Prostate gland (tissue), 2 donors: Measurements from ENCODE around the gene UBE2O. TPM values are rescaled to one million over a fixed set of nuclear protein-coding genes. Genes with fewer than 3 reads are reported as not detected.

Experiments used
- DNase-seq: peaks from one replicate; pipeline ENCODE4 v3.0.0-alpha.2; 2019; ENCODE audit warnings: low spot score
- H3K27ac ChIP-seq, 2 donors: fragments of 200-600 bp; sonication (generic); 2 replicates each; pipeline ENCODE4 v1.5.1; 2017 to 2019
- H3K27me3 ChIP-seq: fragments of 200-600 bp; sonication (generic); replicated peaks from 2 replicates; pipeline ENCODE4 v1.5.1; 2019; ENCODE audit not compliant: insufficient read depth
- H3K36me3 ChIP-seq, 2 donors: fragments of 200-600 bp; sonication (generic); 1 replicate in 1 of 2; 2 replicates in 1 of 2; pipeline versions ENCODE4 v1.5.1 to v1.8.1; 2017 to 2019
- H3K4me1 ChIP-seq: fragments of 200-600 bp; sonication (generic); replicated peaks from 2 replicates; pipeline ENCODE4 v1.5.1; 2019
- H3K4me3 ChIP-seq, 2 donors: fragments of 200-600 bp; sonication (generic); 2 replicates each; pipeline ENCODE4 v1.5.1; 2017 to 2019
- H3K9me3 ChIP-seq: fragments of 200-600 bp; sonication (generic); 2 replicates; pipeline ENCODE4 v1.5.1; 2017
- CTCF ChIP-seq, 4 experiments: fragments of 200-600 bp in 2 of 4; fragments of 450-650 bp in 2 of 4; sonication (generic) in 2 of 4; IDR thresholded peaks; 1 replicate in 3 of 4; 2 replicates in 1 of 4; pipeline ENCODE4 v1.5.1; 2016 to 2019; ENCODE audit warnings: antibody characterized with exemption in 4 of 4, mild to moderate bottlenecking in 2 of 4, moderate library complexity in 2 of 4
- POLR2A ChIP-seq: fragments of 450-650 bp; IDR thresholded peaks from one replicate; pipeline ENCODE4 v1.6.1; 2016; ENCODE audit warnings: antibody characterized with exemption, mild to moderate bottlenecking
- POLR2AphosphoS5 ChIP-seq: sonication (generic); formaldehyde crosslinking; IDR thresholded peaks from one replicate; pipeline ENCODE4 v1.6.1; 2017; ENCODE audit warnings: antibody characterized with exemption
- WGBS: methylation state at CpG from one replicate; pipeline ENCODE4 v1.1.5; 2018; 5-methylcytosine and 5-hydroxymethylcytosine counted together
- intact Hi-C: fragments of 100-400 bp; cut with DNase I; formaldehyde crosslinking; loops from one replicate; pipeline ENCODE4 v1.14.2; 2022
- total RNA-seq, 2 donors: library from RNA; depleted of rRNA; stranded (reverse); fragments of >200 nt; gene quantifications; one replicate each; pipeline ENCODE4 v1.1.0, GENCODE V29; 2016

Gene UBE2O
- total RNA-seq, 2 donors from 2014 or later, result 19.9 to 39.8 TPM

DNA sequence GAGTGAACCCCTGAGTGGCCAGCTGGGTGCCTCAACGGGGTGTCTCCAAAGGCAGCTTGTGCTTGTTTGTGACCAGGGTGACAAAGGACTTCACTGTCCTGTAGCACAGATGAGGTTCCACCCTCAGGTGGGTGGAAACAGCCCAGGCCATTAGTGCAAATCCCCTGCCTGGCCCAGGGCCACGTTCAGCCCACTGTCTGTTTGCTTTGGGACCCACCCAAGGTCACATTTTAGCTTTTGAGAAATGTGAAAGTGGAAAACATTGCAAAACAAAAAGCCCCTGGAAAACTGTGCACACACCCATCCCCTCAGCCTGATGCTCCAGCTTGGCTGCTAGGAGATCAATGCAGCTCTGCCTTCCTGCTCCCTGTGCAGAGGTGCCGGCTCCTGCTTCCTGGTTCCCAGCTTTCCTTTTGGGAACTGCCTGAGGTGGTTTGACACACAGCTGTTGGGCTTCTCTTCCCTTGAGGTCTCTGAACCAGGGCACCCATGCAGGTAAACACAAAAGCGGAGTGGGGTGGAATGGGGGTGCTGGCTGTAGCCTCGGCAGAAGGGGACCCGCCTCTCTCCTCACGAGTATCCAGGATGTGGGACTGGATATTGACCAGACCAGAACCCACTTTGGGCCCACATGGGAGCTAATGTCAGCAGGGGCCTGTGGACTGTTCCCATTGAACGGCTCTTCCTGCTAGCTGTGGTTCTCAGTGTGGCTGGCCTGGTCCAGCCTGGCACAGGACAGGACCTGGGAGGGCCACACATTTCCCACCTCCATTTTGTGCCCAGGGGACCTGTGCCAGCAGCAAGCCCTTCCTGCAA is 76.4 kb downstream of the UBE2O start:
- no peak for DNase-seq
- Histone ChIP-seq H3K27ac (no peak overlapping the region), H3K36me3 (no peaks in the 10 kb centered on the region), H3K9me3 (no peaks in the 10 kb centered on the region), H3K4me3 (no peak overlapping the region), H3K27me3 (no peaks in the 10 kb centered on the region), H3K4me1 (no peaks in the 10 kb centered on the region)
- intact Hi-C loops, result no loop called here
- 50% methylated on average over 8 of the region's 8 CpGs for WGBS
- TF ChIP-seq POLR2A (no peak), POLR2AphosphoS5 (no peak), CTCF (IDR thresholded peaks at IDR 0.05) (no peak)

DNA sequence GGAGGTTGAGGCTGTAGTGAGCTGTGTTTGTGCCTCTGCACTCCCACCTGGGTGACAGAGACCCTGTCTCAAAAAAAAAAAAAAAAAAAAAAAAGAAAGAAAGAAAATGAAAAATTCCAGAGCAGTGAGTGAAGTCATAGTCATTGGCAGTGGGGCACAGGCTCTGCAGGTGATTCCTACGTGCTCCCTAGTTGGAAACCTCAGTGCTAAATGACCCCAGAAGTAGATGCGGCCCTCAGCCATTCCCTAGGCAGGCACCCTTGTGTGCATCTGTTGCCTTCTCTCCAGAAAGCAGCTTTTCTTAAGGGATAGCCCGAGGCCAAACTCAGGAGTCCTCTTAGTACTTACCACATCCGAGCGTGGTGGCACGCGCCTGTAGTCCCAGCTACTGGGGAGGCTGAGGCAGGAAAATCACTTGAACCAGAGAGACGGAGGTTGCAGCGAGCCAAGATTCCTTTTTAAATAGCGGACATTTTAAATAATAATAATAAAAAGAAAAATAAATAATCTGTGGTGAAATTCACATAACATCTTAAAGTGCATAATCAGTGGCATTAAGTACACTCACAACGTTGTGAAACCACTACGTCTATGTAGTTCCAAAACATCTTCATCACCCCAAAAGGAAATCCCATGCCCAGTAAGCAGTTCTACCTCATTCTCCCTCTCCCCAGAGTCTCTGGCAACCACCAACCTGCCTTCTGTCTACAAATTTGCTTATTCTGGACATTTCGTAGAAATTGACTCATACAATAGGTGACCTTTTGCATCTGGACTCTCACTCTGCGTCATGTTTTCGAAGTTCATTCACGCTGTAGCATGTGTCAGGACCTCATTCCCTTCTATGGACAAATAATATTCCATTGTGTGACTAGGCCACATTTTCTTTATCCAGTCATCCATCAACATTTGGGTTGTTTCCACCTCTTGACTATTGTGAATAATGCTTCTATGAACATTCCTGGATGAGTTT is 81.0 kb downstream of the UBE2O start:
- 87% methylated on average over 16 of the region's 16 CpGs for WGBS
- no peaks in the 10 kb centered on the region for H3K27me3 ChIP-seq
- intact Hi-C loops, result no loop called here
- H3K9me3 ChIP-seq, result no peaks in the 10 kb centered on the region
- DNase-seq, result no peak
- H3K4me3 ChIP-seq, result no peak overlapping the region
- TF ChIP-seq POLR2A, result no peak
- TF ChIP-seq CTCF (IDR thresholded peaks at IDR 0.05), result no peak
- TF ChIP-seq POLR2AphosphoS5, result no peak
- no peaks in the 10 kb centered on the region for H3K4me1 ChIP-seq
- no peaks in the 10 kb centered on the region for H3K36me3 ChIP-seq
- no peak overlapping the region for H3K27ac ChIP-seq

- no peak overlapping the region for H3K4me3 ChIP-seq
These were observed 82.5 kb downstream of the UBE2O start for GRCh38 chr17:76370261-76370993.

GRCh38 chr17:76369804-76370203 is 83.1 kb downstream of the UBE2O start:
- Histone ChIP-seq H3K27me3 (no peaks in the 10 kb centered on the region), H3K4me1 (no peaks in the 10 kb centered on the region), H3K27ac (no peak overlapping the region), H3K9me3 (no peaks in the 10 kb centered on the region), H3K4me3 (no peak overlapping the region), H3K36me3 (no peaks in the 10 kb centered on the region)
- 77% methylated on average over 6 of the region's 7 CpGs for WGBS
- TF ChIP-seq CTCF (IDR thresholded peaks at IDR 0.05) (no peak), POLR2AphosphoS5 (no peak), POLR2A (no peak)
- DNase-seq, result no peak
- intact Hi-C loops, result no loop called here

More at GRCh38 chr17:76370261-76370993, 82.5 kb downstream of the UBE2O start:
- Histone ChIP-seq H3K4me1 (no peaks in the 10 kb centered on the region), H3K9me3 (no peaks in the 10 kb centered on the region), H3K27ac (no peak overlapping the region), H3K27me3 (no peaks in the 10 kb centered on the region), H3K36me3 (no peaks in the 10 kb centered on the region)
- 35% methylated on average over 11 of the region's 11 CpGs for WGBS
- DNase-seq, result peak; percentile 29
- intact Hi-C loops, result no loop called here
- TF ChIP-seq POLR2AphosphoS5, result peak; percentile 27
- no peak for TF ChIP-seq POLR2A
- peak in 2 of 4 experiments; percentile 24 to 27 for TF ChIP-seq CTCF (IDR thresholded peaks at IDR 0.05)
